SU-DHL-6 (cell line): ENCODE data around the gene ZMAT3.

Experiments used
- H2AFZ ChIP-seq: fragments of 200-600 bp; sonication (generic); 2 replicates; pipeline ENCODE4 v1.6.1; 2014; ENCODE audit warnings: low read depth, mild to moderate bottlenecking, moderate library complexity, mixed read lengths, antibody characterized with exemption, low read length; ENCODE audit not compliant: severe bottlenecking
- H3F3A ChIP-seq: fragments of 200-600 bp; shearing (Covaris generic); 2 replicates; pipeline ENCODE4 v1.6.0; 2016; ENCODE audit warnings: antibody characterized with exemption, mild to moderate bottlenecking; ENCODE audit not compliant: insufficient read depth
- H3K27ac ChIP-seq: fragments of 200-600 bp; sonication (generic); 2 replicates; pipeline ENCODE4 v1.5.1; 2016; ENCODE audit warnings: low read depth, mild to moderate bottlenecking, low read length, moderate library complexity, mixed read lengths
- H3K27me3 ChIP-seq: fragments of 200-600 bp; sonication (generic), shearing (Covaris generic); 2 replicates; pipeline ENCODE4 v1.6.0; 2014; ENCODE audit warnings: mild to moderate bottlenecking, low read length
- H3K36me3 ChIP-seq: fragments of 200-600 bp; sonication (generic); 2 replicates; pipeline ENCODE4 v1.6.1; 2014; ENCODE audit warnings: mild to moderate bottlenecking, low read length, mixed read lengths
- H3K4me2 ChIP-seq: fragments of 300-600, 200-600 bp; shearing (Covaris generic), sonication (generic); 2 replicates; pipeline ENCODE4 v1.6.0; 2014; ENCODE audit warnings: low read length, low read depth, mild to moderate bottlenecking; ENCODE audit not compliant: poor library complexity, severe bottlenecking
- H3K4me3 ChIP-seq: fragments of 200-600 bp; sonication (generic); 2 replicates; pipeline ENCODE4 v1.5.1; 2014; ENCODE audit warnings: antibody characterized with exemption, low read length, mild to moderate bottlenecking, mixed read lengths; ENCODE audit not compliant: insufficient read depth, poor library complexity, severe bottlenecking
- H3K79me2 ChIP-seq: fragments of 200-600 bp; sonication (generic); 2 replicates; pipeline ENCODE4 v1.6.1; 2014; ENCODE audit warnings: mild to moderate bottlenecking, low read length, moderate library complexity; ENCODE audit not compliant: insufficient read depth
- H3K9ac ChIP-seq: fragments of 200-600 bp; sonication (generic); 2 replicates; pipeline ENCODE4 v1.7.0; 2014; ENCODE audit warnings: mild to moderate bottlenecking, low read length
- H3K9me2 ChIP-seq: fragments of 200-600 bp; sonication (generic); replicated peaks from 2 replicates; pipeline ENCODE4 v1.6.1; 2014; ENCODE audit warnings: low read length; ENCODE audit not compliant: insufficient read depth
- H3K9me3 ChIP-seq: fragments of 200-600 bp; sonication (generic); 2 replicates; pipeline ENCODE4 v1.6.1; 2014; ENCODE audit warnings: low read length, mixed read lengths; ENCODE audit not compliant: insufficient read depth
- H4K20me1 ChIP-seq: fragments of 200-600 bp; sonication (generic); 2 replicates; pipeline ENCODE4 v1.6.1; 2014; ENCODE audit warnings: low read depth, mild to moderate bottlenecking, antibody characterized with exemption, low read length, moderate library complexity, mixed read lengths
- EZH2phosphoT487 ChIP-seq: fragments of 200-600 bp; sonication (generic), shearing (Covaris generic); conservative IDR thresholded peaks from 2 replicates; pipeline ENCODE4 v1.6.1; 2018; ENCODE audit warnings: mild to moderate bottlenecking, antibody characterized with exemption, low read length, moderate library complexity, mixed read lengths
- TF ChIP-seq, protein P1 (sequence below): fragments of 200-600 bp; sonication (generic); IDR thresholded peaks from one replicate; pipeline ENCODE4 v1.5.1; 2017; ENCODE audit warnings: antibody characterized with exemption, mild to moderate bottlenecking, low read length, moderate library complexity; ENCODE audit not compliant: insufficient read depth, poor library complexity, severe bottlenecking

Gene ZMAT3

DNA sequence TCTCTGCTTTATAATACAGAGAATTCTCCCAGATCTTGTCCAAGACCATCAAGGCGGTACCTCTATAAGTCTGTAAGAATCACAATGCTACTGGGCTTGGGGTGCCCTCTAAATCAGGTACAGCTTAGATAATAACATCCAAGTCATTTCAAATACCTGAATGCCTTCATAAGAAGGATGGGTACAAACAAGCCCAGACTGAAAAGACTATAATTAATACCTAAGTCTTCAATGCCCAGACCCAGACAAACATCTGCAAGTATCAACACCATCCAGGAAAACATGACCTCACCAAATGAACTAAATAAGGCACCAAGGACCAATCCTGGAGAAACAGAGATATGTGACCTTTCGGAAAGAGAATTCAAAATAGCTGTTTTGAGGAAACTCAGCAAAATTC is 65.9 kb downstream of the ZMAT3 start:
- Histone ChIP-seq H4K20me1 (no peaks in the 10 kb centered on the region), H2AFZ (no peak overlapping the region), H3K4me3 (no peak overlapping the region), H3K27ac (no peak overlapping the region), H3K27me3 (no peaks in the 10 kb centered on the region), H3K9me3 (no peaks in the 10 kb centered on the region), H3K4me2 (no peak overlapping the region), H3F3A (no peaks in the 10 kb centered on the region), H3K79me2 (no peaks in the 10 kb centered on the region), H3K9ac (no peak overlapping the region), H3K36me3 (0 out of 2 replicates have a peak, but pooled peaks cover 6% of the 10 kb centered on the region), H3K9me2 (no peaks in the 10 kb centered on the region)
- TF ChIP-seq, protein P1, sequence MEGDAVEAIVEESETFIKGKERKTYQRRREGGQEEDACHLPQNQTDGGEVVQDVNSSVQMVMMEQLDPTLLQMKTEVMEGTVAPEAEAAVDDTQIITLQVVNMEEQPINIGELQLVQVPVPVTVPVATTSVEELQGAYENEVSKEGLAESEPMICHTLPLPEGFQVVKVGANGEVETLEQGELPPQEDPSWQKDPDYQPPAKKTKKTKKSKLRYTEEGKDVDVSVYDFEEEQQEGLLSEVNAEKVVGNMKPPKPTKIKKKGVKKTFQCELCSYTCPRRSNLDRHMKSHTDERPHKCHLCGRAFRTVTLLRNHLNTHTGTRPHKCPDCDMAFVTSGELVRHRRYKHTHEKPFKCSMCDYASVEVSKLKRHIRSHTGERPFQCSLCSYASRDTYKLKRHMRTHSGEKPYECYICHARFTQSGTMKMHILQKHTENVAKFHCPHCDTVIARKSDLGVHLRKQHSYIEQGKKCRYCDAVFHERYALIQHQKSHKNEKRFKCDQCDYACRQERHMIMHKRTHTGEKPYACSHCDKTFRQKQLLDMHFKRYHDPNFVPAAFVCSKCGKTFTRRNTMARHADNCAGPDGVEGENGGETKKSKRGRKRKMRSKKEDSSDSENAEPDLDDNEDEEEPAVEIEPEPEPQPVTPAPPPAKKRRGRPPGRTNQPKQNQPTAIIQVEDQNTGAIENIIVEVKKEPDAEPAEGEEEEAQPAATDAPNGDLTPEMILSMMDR: no peak
- TF ChIP-seq EZH2phosphoT487: no peak

DNA sequence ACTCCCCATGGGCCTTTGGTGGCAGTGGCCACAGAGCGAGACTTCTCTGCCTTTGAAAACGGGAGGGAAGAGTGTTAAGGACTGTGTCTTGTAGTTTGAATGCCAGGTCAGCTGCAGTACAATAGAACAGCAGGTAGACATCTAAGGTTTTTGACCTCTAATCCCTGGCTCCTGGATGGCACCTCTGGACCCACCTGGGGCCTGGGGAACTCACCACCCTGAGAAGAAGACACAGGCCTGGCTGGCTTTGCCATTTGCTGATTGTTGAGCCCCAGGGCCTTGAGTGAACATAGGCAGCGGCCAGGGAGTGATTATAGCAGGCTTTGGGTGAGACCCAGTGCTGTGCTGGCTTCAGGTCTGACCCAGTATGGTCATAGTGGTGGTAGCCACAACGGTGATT is 66.4 kb downstream of the ZMAT3 start:
- Histone ChIP-seq H3K36me3 (0 out of 2 replicates have a peak, but pooled peaks cover 6% of the 10 kb centered on the region), H3K9ac (no peak overlapping the region), H3F3A (no peaks in the 10 kb centered on the region), H4K20me1 (no peaks in the 10 kb centered on the region), H3K4me2 (no peak overlapping the region), H3K9me3 (no peaks in the 10 kb centered on the region), H3K27me3 (no peaks in the 10 kb centered on the region), H2AFZ (no peak overlapping the region), H3K4me3 (no peak overlapping the region), H3K27ac (no peak overlapping the region), H3K9me2 (no peaks in the 10 kb centered on the region), H3K79me2 (no peaks in the 10 kb centered on the region)
- TF ChIP-seq, protein P1: no peak
- no peak for TF ChIP-seq EZH2phosphoT487

DNA sequence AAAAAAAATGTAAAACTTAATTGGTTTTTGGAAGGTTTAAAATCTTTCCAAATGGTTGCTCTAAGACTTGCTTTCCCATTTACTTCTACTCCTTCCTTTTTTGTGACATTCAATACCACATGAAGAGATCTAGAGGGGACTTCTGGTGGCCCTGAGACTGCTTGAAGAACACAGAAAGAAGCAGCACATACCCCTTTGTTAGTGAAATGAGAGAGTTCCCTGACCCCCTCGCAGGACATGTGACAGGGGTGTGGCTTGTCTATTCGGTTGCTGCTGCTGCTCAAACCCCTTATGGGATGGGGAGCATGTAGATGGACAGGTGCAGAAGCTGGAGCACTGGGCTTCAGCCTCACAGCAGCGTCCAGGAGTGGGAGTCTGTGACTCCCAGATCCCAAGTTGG is 71.0 kb downstream of the ZMAT3 start:
- no peak overlapping the region for H2AFZ ChIP-seq
- no peak overlapping the region for H3K4me3 ChIP-seq
- 0 out of 2 replicates have a peak, but pooled peaks cover 6% of the 10 kb centered on the region for H3K36me3 ChIP-seq

More for the DNA sequence above, 71.0 kb downstream of the ZMAT3 start:
- Histone ChIP-seq H3K9me3 (no peaks in the 10 kb centered on the region), H4K20me1 (no peaks in the 10 kb centered on the region), H3K79me2 (no peaks in the 10 kb centered on the region), H3K27ac (no peak overlapping the region), H3K9ac (no peak overlapping the region), H3K27me3 (no peaks in the 10 kb centered on the region), H3F3A (no peaks in the 10 kb centered on the region), H3K4me2 (no peak overlapping the region), H3K9me2 (no peaks in the 10 kb centered on the region)
- no peak for TF ChIP-seq EZH2phosphoT487
- TF ChIP-seq, protein P1: no peak
